Activated CD8-positive, alpha-beta memory T cell treated with anti-CD3 and anti-CD28 coated beads for 24 hours (primary cell): ENCODE results near the gene PMEPA1.

Experiments used
- DNase-seq: peaks from one replicate; pipeline ENCODE4 v3.0.0-alpha.2; 2020

PMEPA1 gene

DNA sequence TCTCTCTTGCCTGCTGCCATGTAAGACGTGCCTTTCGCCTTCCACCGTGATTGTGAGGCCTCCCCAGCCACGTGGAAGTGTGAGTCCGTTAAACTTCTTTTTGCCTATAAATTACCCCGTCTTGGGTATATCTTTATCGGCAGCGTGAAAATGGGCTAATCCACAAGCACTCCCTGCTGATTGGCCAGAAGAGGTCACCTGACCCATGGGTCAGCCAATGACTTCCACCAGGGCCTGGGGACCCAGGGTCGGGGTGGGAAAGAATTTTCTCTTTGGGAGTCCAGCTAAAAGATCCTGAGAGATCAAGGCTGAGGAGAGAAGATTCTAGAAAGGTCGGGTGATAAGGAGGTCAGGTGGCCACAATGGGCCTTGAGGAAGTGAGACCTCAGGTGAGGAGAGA, 106.7 kb downstream of the PMEPA1 start:
- DNase-seq = no peak

DNA sequence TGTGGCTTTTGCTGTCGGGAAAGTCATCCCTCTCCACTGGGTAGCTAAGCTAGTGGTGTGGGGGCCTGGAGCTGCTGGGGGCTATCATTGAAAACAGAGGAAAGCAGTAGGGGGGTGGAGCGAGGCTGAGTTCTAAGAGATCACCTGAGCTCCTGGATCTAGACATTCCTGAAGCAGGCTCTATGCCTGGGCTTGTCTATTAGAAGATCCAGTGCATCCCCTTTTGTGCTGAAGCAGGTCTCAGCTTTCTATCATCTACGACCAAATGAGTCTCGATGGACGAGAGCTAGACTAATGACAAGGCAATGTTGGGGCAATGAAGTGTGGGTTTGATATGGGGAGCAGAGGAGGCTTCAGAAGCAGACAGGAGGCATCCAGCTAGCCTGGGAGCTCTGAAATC, 108.1 kb downstream of the PMEPA1 start:
- no peak for DNase-seq

GRCh38 chr20:57601211-57601570, 108.6 kb downstream of the PMEPA1 start:
- DNase-seq = no peak

GRCh38 chr20:57600320-57601210, 109.2 kb downstream of the PMEPA1 start:
- DNase-seq = no peak

- DNase-seq = no peak
Measured at GRCh38 chr20:57598491-57598890, 111.3 kb downstream of the PMEPA1 start.
